NCI-H748 (cell line): ENCODE measurements around the gene PLXNA1.

Experiments
- DNase-seq: peaks from one replicate; lab custom pipeline; 2025; ENCODE audit not compliant: unreplicated experiment; lab: John Stamatoyannopoulos, UW

Gene PLXNA1

GRCh38 chr3:126999383-126999782, 16.5 kb downstream of the PLXNA1 start:
- no peak for DNase-seq

GRCh38 chr3:127000119-127000518, 17.2 kb downstream of the PLXNA1 start:
- DNase-seq, result no peak

GRCh38 chr3:127000761-127001160, 17.8 kb downstream of the PLXNA1 start:
- DNase-seq, result no peak

GRCh38 chr3:127001486-127002194, 18.7 kb downstream of the PLXNA1 start:
- no peak for DNase-seq

DNA sequence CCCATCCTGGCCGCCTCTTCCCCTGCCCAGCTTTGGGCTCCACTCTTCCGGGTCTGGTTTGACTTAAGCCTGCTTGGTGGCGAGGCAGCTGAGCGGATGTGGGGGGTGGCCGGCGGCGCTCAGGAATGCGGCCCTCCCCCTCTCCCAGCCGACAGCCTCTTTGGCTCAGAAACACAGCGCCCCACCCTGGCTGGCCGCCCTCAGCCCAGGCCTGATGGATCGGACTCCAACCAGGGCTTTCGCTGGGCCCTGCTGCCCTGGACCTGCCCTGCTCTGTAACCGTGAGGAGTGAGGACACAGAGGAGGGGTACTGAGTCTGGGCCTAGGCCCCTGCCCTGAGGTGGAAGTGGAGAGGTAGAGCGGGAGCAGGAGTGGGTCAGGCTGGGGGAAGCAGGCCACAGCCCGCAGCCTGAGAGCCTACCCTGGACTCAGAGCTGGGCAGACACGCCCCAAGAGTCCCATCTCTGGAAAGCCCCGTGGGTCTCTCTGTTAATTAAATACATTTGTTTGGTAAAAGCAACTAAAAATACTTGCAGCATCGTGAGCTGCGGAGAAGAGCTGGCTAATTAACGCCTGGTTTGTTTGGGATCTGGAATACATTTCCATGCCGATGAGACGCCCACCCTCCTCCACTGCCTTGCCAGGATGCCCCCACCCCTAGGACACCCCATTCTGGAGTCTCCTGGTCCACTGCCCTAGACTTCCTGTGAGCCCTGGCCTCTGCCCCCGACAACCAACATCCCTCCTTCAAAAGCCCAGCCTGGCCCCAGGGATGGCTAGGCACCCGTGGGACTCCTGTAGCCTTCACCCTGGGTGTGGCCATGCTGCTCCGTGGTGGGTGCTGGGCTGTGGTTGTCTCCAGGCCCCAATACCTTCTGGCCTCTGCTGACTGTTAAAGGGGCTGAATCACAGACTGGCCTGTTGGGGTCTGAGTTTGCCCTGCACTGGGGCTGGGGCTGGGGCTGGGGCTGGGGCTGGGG, 19.6 kb downstream of the PLXNA1 start:
- DNase-seq, result no peak

GRCh38 chr3:127003175-127003555, 20.2 kb downstream of the PLXNA1 start:
- DNase-seq, result no peak

DNA sequence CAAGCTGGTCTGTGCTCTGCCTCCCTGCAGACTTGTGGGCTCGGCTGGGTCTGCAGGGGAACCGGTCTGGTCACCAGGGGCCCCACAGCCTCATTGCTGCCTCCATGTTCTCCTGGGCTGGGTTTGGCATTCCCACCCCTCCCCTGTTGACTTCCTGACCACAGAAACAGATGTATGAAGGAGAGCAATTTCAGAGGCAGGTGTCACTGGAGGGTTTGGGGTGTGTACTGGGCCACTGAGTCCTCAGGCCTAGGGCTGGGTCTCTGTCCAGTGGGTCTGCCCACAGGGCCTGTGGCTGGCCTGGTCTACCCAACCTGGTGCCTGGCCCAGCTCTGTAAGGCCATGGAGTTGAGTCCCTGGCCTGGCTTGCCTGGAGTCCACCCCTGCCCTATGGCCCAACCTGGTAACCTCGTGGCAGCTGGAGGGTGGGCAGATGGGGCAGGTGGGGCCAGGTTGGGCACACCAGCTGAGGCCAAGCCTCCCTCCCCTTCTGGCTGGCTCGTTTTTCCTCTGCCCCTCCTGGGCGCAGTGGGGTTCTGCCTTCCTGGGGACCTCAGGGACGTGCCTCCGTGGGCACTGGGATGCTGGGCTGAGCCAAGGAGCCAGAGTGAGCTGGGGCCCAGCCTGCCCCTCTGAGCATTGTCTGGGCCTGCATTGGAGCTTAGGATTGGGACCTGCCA, 20.8 kb downstream of the PLXNA1 start:
- no peak for DNase-seq

DNA sequence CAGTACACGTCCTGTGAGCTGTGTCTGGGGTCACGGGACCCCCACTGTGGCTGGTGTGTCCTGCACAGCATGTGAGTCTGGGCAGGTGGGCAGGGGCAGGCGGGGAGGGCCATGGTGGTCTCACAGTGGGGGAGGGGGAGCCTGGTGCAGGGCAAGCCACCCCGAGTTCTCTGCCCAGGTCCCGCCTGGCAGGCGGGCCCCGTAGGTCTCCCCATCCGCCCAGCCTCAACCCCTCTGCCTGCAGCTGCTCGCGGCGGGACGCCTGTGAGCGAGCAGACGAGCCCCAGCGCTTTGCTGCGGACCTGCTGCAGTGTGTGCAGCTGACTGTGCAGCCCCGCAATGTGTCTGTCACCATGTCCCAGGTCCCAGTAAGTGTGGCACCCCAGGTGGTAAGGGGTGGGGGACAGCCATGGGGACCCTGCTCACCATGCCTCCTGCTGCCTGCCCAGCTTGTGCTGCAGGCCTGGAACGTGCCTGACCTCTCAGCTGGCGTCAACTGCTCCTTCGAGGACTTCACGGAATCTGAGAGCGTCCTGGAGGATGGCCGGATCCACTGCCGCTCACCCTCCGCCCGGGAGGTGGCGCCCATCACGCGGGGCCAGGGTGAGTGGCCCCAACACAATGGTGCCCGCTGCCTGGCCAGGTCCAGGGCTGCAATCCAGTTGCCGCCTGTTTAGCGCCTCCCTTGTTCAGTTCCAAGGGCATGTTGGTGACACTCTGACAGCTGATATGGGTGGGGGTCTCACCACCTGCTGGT, 21.9 kb downstream of the PLXNA1 start:
- no peak for DNase-seq

GRCh38 chr3:127005864-127006500, 23.1 kb downstream of the PLXNA1 start:
- no peak for DNase-seq

DNA sequence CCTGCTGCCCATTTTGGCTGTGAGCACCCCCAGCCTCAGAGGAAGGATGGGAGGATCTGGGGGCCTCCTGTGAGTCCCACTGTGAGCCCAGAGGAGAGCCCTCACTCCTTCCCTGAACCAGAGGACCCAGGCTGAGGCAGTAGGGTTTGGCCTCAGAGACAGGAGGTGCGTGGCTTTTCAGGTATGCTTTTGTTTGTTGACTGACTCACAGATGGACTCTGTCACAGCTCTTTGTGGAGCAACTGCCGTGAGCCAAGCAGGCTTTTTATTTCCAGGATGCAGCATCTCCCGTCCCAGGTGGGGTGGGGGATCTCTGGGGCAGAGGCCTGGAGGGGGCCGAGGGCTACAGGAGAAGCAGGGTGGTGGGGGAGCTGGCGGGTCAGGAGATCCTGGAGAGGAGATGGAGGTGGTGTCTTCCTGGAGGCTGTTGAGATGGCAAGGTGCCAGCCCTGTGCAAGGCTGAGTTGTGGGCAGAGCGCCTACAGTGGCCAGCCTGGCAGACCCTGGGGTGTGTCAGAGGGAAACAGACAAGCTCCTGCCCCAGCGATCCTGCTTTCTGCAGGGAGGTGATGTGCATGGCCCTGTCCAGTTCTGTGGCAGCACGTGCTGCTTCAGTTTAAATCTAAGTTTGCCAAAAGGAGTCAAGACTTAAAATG, 24.0 kb downstream of the PLXNA1 start:
- peak; percentile 4 for DNase-seq

GRCh38 chr3:127008236-127008635, 25.3 kb downstream of the PLXNA1 start:
- peak; percentile 79 for DNase-seq

- no peak for DNase-seq
Measured at GRCh38 chr3:127009531-127009930, 26.6 kb downstream of the PLXNA1 start.

GRCh38 chr3:127011270-127011992, 28.5 kb downstream of the PLXNA1 start:
- DNase-seq, result no peak

GRCh38 chr3:127012091-127012490, 29.2 kb downstream of the PLXNA1 start:
- no peak for DNase-seq

GRCh38 chr3:127013181-127013580, 30.3 kb downstream of the PLXNA1 start:
- no peak for DNase-seq

- no peak for DNase-seq
Measured at GRCh38 chr3:127013758-127014535, 31.0 kb downstream of the PLXNA1 start.

DNA sequence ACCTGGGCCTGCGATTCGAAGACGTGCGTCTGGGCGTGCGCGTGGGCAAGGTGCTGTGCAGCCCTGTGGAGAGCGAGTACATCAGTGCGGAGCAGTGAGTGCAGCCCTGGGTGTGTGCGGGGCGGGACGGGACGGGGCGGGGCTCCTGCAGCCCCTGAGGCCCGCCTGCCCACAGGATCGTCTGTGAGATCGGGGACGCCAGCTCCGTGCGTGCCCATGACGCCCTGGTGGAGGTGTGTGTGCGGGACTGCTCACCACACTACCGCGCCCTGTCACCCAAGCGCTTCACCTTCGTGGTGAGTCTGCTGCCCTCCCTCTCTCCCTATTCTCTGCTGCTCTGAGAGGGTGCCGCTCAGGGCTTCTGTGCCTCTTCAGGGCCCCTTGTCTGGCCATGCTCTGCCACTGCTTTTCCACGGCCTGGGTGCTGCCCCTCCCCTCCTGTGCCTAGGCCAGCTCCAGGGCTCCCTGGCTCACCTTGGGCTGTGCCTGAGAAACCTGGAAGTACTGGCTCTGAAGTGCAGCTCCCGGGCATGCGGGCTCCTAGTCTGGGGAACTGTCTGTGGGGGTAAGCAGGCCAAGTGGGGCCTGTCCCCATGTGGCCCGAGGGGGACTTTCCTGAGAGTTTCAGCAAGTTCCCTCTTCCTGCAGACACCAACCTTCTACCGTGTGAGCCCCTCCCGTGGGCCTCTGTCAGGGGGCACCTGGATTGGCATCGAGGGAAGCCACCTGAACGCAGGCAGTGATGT, 31.8 kb downstream of the PLXNA1 start:
- no peak for DNase-seq
